Measurements from ENCODE around the gene TEX14. TPM values are rescaled to one million over a fixed set of nuclear protein-coding genes. Genes with fewer than 3 reads are reported as not detected.

The TEX14 gene
- total RNA-seq, 1 experiment from 2014 or later = 0.31 TPM

DNA sequence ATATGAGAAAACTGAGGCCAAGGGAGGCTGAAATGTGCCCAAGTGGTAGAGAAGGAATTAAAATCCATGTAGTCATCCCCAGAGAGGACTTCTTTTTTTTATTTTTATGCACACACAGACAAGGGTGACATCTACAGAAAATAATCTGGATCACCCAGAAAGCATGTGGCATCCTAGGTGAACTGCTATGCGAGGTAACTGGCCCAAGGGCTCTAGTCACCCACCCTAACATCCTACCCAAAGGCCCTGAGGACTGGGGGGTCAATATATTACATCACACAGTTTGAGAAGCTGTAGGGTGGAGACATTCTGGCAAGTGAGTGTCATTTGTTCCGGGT, 23.3 kb downstream of the TEX14 start:
- H4K8ac ChIP-seq (replicated peaks; ENCODE audit: insufficient read length, low read depth, low read length) = no peak overlapping the region

More for the DNA sequence above, 23.3 kb downstream of the TEX14 start:
- Mint-ChIP-seq H3K9me3 (no peaks in the 10 kb centered on the region), H3K27me3 (ENCODE audit: low read depth) (no peaks in the 10 kb centered on the region; the same call in 1 of the 2 replicates), H3K27ac (no peak overlapping the region), H3K4me1 (peaks cover 6 to 18% of the 10 kb centered on the region in 2 experiments), H3K36me3 (ENCODE audit: insufficient read depth in 1 of 3, low read depth in 3 of 3) (no peaks in the 10 kb centered on the region), H3K4me3 (no peak overlapping the region)
- TF ChIP-seq, protein P1, sequence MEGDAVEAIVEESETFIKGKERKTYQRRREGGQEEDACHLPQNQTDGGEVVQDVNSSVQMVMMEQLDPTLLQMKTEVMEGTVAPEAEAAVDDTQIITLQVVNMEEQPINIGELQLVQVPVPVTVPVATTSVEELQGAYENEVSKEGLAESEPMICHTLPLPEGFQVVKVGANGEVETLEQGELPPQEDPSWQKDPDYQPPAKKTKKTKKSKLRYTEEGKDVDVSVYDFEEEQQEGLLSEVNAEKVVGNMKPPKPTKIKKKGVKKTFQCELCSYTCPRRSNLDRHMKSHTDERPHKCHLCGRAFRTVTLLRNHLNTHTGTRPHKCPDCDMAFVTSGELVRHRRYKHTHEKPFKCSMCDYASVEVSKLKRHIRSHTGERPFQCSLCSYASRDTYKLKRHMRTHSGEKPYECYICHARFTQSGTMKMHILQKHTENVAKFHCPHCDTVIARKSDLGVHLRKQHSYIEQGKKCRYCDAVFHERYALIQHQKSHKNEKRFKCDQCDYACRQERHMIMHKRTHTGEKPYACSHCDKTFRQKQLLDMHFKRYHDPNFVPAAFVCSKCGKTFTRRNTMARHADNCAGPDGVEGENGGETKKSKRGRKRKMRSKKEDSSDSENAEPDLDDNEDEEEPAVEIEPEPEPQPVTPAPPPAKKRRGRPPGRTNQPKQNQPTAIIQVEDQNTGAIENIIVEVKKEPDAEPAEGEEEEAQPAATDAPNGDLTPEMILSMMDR (conservative IDR thresholded peaks at IDR 0.05) = no peak
- H3K23ac ChIP-seq (ENCODE audit: insufficient read length, low read depth, low read length) = no peak overlapping the region
- no peaks in the 10 kb centered on the region for H4K20me1 ChIP-seq (ENCODE audit: control insufficient read depth, insufficient read depth, insufficient read length)
- no peak overlapping the region for H2AFZ ChIP-seq (ENCODE audit: low read length)
- H3K79me2 ChIP-seq (ENCODE audit: insufficient read depth, low read length) = no peaks in the 10 kb centered on the region
- no peak overlapping the region for H2BK15ac ChIP-seq (ENCODE audit: low read depth, low read length)
- H4K91ac ChIP-seq (ENCODE audit: insufficient read length, low read depth, low read length) = no peak overlapping the region
- no peak overlapping the region for H3K18ac ChIP-seq (ENCODE audit: insufficient read length, low read depth, low read length)
- H3K9ac ChIP-seq (ENCODE audit: extremely low read depth, insufficient read length, low read length) = no peak overlapping the region
- H2BK5ac ChIP-seq (ENCODE audit: insufficient read length, low read length) = no peak overlapping the region
- no peak overlapping the region for H3K56ac ChIP-seq (ENCODE audit: insufficient read length, low read depth, low read length)
- H3K23me2 ChIP-seq (ENCODE audit: insufficient read length, low read depth, low read length, poor library complexity, severe bottlenecking) = no peaks in the 10 kb centered on the region
- no CpG with 5 or more reads among the region's 2 CpGs for WGBS (ENCODE audit: extremely low coverage, insufficient read length, low lambda C conversion rate)
- H3K4me2 ChIP-seq (ENCODE audit: insufficient read depth, insufficient read length, low read length) = no peak overlapping the region
- H3K4me1 ChIP-seq (ENCODE audit: insufficient read depth, low read length) = no peaks in the 10 kb centered on the region
- no peak overlapping the region for H4K5ac ChIP-seq (ENCODE audit: insufficient read length, low read depth, low read length)
- no peak for DNase-seq
- no peak overlapping the region for H3K14ac ChIP-seq (ENCODE audit: insufficient read depth, low read length)
- no peak overlapping the region for H2AK5ac ChIP-seq (ENCODE audit: insufficient read length, low read length)
- H3K9me3 ChIP-seq (ENCODE audit: control insufficient read depth, low read depth, low read length) = no peaks in the 10 kb centered on the region
- H2BK120ac ChIP-seq (ENCODE audit: low read depth, low read length, poor library complexity, severe bottlenecking) = no peak overlapping the region
- H2BK20ac ChIP-seq (ENCODE audit: low read depth, low read length, poor library complexity, severe bottlenecking) = no peak overlapping the region
- no peak overlapping the region for H3K27ac ChIP-seq (ENCODE audit: insufficient read length, low read depth, low read length)
- H2BK12ac ChIP-seq (ENCODE audit: insufficient read length, low read depth, low read length) = no peak overlapping the region
- no peaks in the 10 kb centered on the region for H3K27me3 ChIP-seq (ENCODE audit: insufficient read depth, low read length)
- no peak overlapping the region for H3T11ph ChIP-seq (ENCODE audit: low read length)
- no peak overlapping the region for H3K4ac ChIP-seq (ENCODE audit: low read depth, low read length)
- H3K79me1 ChIP-seq (ENCODE audit: insufficient read depth, low read depth, low read length, poor library complexity, severe bottlenecking) = no peaks in the 10 kb centered on the region
